IPS DF 4.7 (cell line): ENCODE data around the gene SEMA3A.
"Not testable (repeated sequence)": the region's sequence is repeated elsewhere in the genome, so short reads cannot be mapped to it uniquely, and the experiment has no call there.

Source experiments
- DNase-seq: peaks from one replicate; pipeline ENCODE4 v3.0.0-alpha.2; 2013; ENCODE audit warnings: low spot score; ENCODE audit errors: extremely low read depth

SEMA3A gene

GRCh38 chr7:84194484-84195271 lies at the start of gene SEMA3A:
TSS of gene SEMA3A (minus strand) at chr7:84194789. CDS start at chr7:84194586, 203 bp downstream.
- no peak for DNase-seq

- DNase-seq = not testable (repeated sequence)
Observed at GRCh38 chr7:84243037-84243436, 48.4 kb upstream of the SEMA3A start.

- no peak for DNase-seq
Observed at GRCh38 chr7:84238596-84238995, 44.0 kb upstream of the SEMA3A start.

GRCh38 chr7:84237533-84238173 lies 43.1 kb upstream of the SEMA3A start:
- DNase-seq = no peak

GRCh38 chr7:84236398-84236797 lies 41.8 kb upstream of the SEMA3A start:
- no peak for DNase-seq

GRCh38 chr7:84232646-84233045 lies 38.1 kb upstream of the SEMA3A start:
- no peak for DNase-seq

- no peak for DNase-seq
Observed at GRCh38 chr7:84231157-84231556, 36.6 kb upstream of the SEMA3A start.

GRCh38 chr7:84230491-84230890 lies 35.9 kb upstream of the SEMA3A start:
- no peak for DNase-seq

GRCh38 chr7:84228526-84228925 lies 33.9 kb upstream of the SEMA3A start:
- peak; percentile 89 for DNase-seq

- no peak for DNase-seq
Observed at GRCh38 chr7:84226759-84227158, 32.2 kb upstream of the SEMA3A start.

GRCh38 chr7:84224505-84224904 lies 29.9 kb upstream of the SEMA3A start:
- DNase-seq = no peak

GRCh38 chr7:84219310-84219709 lies 24.7 kb upstream of the SEMA3A start:
- DNase-seq = no peak

GRCh38 chr7:84218681-84219080 lies 24.1 kb upstream of the SEMA3A start:
- no peak for DNase-seq

GRCh38 chr7:84216472-84216871 lies 21.9 kb upstream of the SEMA3A start:
- DNase-seq = no peak

- DNase-seq = not testable (repeated sequence)
Observed at GRCh38 chr7:84214757-84215156, 20.2 kb upstream of the SEMA3A start.

GRCh38 chr7:84210301-84210700 lies 15.7 kb upstream of the SEMA3A start:
- DNase-seq = no peak

- DNase-seq = no peak
Observed at GRCh38 chr7:84209006-84209405, 14.4 kb upstream of the SEMA3A start.

- no peak for DNase-seq
Observed at GRCh38 chr7:84207615-84208014, 13.0 kb upstream of the SEMA3A start.

- DNase-seq = peak; percentile 87
Observed at GRCh38 chr7:84207025-84207424, 12.4 kb upstream of the SEMA3A start.

- no peak for DNase-seq
Observed at GRCh38 chr7:84204655-84205054, 10.1 kb upstream of the SEMA3A start.

- DNase-seq = no peak
Observed at GRCh38 chr7:84202855-84203254, 8.3 kb upstream of the SEMA3A start.

GRCh38 chr7:84200859-84201258 lies 6.3 kb upstream of the SEMA3A start:
- DNase-seq = no peak

GRCh38 chr7:84199216-84199615 lies 4.6 kb upstream of the SEMA3A start:
- no peak for DNase-seq
